Measurements from ENCODE around the gene PET117.
"Not testable (repeated sequence)": the region's sequence is repeated elsewhere in the genome, so short reads cannot be mapped to it uniquely, and the experiment has no call there.

PET117 gene, protein sequence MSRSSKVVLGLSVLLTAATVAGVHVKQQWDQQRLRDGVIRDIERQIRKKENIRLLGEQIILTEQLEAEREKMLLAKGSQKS

DNA sequence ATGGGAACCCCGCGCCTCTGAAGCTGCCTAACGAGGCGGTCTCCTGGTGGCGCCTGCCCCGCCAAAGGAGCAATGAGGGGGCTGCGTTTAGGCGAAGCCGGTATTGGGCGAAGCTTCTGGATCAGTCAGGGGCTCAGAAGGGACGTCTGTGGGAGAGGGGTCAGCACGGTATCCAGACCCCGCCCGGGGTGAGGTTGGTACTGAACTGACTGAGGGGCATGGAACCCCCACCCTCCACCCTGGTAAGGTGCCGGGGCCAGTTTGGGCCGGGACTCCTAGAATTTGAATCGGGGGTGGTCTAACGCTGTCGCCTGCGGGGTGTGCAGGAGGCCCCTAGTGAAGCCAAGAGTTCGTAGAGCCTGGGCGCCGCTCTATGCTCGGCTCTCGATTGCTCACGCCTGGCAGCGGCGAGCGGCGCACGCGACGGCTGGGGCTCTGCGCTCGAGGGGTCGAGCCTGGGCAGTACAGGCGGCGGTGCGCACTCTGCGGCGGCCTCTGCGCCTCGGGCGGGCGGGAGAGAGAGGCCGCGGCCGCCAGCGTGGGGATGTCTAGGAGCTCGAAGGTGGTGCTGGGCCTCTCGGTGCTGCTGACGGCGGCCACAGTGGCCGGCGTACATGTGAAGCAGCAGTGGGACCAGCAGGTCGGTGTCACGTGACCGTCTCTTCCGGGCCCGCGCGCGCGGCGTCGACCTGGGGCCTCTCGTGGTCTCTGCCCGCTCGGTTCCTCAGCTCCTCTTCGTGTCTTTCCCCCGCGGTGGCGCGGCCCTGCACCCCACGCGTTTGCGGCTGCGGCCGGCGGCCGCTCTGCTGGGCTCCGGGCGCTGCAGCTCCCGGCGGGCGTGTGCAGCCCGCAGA lies at the start of gene PET117, which contains the start of gene KAT14:
Gene PET117 (plus strand): TSS at position 452 of the 854 bp plus-strand sequence. CDS start 93 bp downstream, at position 545.
Gene KAT14 (plus strand): TSS at position 452 of the 854 bp plus-strand sequence. CDS start 4,798 bp downstream, outside the sequence.
- in situ Hi-C loops (cut with HindIII; ENCODE audit: low sequenced_read_pairs) = no loop called here

DNA sequence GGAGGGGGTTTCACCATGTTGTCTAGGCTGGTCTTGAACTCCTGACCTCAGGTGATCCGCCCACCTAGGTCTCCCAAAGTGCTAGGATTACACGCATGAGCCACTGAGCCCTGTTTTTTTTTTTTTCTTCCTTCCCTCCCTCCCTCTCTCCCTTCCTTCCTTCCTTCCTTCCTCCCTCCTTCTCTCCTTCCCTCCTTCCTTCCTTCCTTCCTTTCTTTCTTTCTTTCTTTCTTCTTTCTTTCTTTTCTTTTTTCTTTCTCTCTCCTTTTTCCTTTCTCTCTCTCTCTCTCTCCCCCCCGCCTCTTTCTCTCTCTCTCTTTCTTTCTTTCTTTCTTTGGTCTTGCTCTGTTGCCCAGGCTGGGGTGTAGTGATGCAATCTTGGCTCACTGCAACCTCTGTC lies 49.4 kb upstream of the PET117 start:
- in situ Hi-C loops (cut with HindIII; ENCODE audit: low sequenced_read_pairs) = not testable (repeated sequence)

DNA sequence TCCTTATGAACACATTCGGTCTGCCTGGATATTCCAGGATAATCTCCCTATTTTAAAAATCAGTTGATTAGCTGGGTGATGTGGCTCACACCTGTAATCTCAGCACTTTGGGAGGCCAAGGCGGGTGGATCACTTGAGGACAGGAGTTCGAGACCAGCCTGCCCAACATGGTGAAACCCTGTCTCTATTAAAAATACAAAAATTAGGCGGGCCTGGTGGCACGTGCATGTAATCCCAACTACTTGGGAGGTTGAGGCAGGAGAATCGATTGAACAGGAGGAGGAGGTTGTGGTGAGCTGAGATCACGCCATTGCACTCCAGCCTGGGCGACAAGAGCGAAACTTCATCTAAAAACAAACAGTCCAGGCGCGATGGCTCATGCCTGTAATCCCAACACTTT lies 48.8 kb upstream of the PET117 start:
- in situ Hi-C loops (cut with HindIII; ENCODE audit: low sequenced_read_pairs) = not testable (repeated sequence)

DNA sequence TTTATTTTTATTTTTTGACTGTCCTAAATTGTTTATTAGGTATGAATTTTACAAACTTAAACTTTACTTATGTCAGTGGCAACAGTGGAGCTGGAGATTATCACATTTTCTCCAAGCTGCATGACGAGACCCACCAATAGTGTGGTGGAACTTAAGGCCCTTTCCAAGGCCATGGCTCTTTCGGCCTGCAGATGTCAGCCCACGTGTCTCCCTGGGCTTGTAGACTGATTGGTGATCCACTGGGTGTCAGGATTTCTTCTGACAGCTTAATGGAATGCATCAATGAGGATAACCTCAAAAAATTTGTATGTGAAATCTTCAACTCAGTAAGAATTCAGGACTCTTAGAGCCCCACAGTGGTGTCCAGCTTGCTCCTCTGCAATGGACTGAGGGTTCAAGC lies 47.6 kb upstream of the PET117 start:
- in situ Hi-C loops (cut with HindIII; ENCODE audit: low sequenced_read_pairs) = no loop called here

DNA sequence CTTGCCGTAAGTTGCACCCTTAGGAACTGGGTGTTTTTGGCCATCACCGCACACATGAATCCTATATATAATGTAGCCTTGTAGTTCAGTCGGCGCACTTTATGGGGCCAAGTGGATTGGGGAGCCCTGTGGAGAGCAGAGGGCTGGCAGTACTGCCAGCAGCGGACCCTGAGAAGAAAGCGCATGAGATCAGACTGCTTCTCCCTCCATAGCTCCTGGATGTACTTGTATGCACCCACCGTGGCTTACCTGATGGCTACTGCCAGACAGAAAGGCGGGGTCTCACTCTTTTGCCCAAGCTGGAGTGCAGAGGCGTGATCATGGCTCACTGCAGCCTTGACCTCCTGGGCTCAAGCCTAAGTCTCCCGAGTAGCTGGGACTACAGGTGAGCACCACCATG lies 47.2 kb upstream of the PET117 start:
- in situ Hi-C loops (cut with HindIII; ENCODE audit: low sequenced_read_pairs) = no loop called here

DNA sequence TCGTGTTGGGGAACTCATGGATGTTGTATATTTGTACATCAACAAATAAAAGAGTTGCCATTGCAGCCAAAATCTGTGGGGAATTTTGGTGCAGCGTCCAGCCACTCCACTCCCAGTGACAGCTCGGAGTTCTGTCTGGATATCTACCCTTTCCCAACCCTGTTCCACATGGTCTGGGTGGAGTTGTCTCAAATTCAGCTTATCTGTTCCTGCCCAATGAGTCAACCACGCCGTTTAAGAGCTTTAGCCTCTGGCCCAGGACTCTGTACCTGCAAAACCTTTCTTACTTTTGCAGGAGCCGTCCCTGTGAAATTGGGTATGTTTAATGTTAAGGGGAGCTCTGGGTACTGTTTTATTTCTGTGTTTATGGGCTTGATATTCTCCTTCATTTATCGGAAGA lies 46.0 kb upstream of the PET117 start:
- in situ Hi-C loops (cut with HindIII; ENCODE audit: low sequenced_read_pairs) = no loop called here

DNA sequence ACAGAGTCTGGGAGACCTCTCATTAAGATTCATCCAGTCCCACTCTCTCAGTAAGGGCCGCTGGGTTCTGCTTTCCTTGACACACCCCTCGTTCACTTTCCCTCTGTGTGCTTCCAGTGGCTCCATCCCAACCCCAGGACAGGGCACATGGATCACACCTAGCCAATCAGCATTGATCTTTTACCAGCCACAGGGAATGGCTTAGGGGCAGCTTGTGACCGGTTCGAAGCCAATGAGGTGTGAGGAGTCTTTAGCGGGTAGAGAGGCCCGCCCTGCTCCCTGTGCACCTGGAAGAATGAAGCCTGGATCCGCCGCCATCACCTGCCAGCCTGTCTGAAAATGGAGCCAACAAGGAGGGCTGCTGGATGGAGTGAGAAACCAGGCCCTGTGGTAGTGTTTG lies 44.8 kb upstream of the PET117 start:
- in situ Hi-C loops (cut with HindIII; ENCODE audit: low sequenced_read_pairs) = no loop called here

DNA sequence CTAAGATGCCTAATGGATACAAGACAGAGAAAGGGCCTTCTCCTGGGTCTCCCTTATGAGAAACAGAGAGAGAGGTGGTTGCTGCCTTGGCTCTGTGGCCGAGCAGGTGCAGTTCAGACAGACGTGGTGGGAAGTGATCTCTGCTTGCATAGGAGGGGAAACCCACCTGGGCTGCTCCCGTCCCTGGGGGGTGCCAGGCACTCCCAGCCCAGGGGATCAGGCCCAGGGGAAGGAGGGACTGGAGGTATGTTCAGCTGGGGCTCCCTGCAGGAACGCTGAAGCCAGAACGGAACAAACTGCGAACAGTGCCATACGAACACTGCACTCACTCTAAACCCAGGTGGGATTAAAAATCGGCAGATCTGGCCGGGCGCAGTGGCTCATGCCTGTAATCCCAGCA lies 44.3 kb upstream of the PET117 start:
- in situ Hi-C loops (cut with HindIII; ENCODE audit: low sequenced_read_pairs) = no loop called here

DNA sequence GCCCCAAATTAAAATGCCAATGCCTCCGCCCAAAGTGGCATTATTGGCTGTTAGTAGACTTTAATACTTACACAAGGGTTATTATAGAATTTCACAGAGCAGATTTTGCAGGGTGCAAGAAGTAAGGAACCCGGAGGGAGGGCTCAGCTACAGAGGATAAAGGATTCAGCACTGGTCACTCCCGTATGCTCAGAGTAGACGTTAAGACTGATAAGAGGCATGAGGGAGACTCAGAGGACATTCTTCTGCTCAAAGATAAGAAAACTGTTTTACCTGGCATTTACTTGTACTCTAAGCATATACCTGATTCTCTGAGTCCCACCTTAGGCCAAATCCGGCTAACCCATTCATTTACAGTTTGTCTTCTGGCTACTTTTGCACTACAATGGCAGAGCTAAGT lies 43.5 kb upstream of the PET117 start:
- in situ Hi-C loops (cut with HindIII; ENCODE audit: low sequenced_read_pairs) = no loop called here

DNA sequence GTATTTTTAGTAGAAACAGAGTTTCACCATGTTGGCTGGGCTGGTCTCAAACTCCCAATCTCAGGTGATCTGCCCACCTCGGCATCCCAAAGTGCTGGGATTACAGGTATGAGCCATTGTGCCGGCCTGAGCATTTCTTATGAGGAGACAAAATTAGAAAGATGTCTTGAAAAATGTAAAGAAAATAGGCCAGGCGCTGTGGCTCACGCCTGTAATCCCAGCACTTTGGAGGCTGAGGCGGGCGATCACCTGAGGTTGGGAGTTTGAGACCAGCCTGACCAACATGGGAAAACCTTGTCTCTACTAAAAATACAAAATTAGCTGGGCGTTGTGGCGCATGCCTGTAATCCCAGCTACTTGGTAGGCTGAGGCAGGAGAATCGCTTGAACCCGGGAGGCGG lies 37.1 kb upstream of the PET117 start:
- in situ Hi-C loops (cut with HindIII; ENCODE audit: low sequenced_read_pairs) = not testable (repeated sequence)

DNA sequence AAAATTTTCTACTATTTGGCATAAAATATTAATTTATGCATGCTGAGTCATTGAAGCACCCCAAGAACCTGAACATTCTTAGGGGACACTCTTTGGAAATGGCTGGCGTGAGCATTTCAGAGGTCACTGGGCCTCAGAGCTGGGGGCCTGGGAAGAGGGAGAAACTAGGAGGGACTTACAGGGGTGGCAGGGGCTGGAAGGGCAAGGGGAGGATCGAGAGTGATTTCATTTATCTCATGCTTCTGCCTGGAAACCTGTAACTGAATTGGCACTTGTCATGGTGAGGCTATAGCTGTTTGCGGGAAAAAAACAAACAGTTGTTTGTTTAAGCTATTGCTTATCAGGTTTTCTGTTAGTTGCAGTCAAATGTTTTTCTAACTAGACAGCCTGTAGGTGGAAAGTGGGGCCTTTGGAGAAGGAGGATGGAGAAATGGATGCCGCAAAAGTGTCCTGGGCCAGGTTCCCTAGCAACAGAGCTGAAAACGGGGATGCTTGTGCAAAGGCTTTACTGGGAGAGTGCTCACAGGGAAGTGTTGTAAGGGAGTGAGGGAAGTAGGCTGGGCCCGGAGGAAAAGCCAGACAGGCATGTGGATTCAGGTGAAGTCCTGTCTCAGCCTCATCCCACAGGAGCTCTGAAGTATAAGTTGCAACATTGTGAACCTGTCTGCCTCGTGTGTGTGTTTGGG lies 36.4 kb upstream of the PET117 start:
- in situ Hi-C loops (cut with HindIII; ENCODE audit: low sequenced_read_pairs) = no loop called here

DNA sequence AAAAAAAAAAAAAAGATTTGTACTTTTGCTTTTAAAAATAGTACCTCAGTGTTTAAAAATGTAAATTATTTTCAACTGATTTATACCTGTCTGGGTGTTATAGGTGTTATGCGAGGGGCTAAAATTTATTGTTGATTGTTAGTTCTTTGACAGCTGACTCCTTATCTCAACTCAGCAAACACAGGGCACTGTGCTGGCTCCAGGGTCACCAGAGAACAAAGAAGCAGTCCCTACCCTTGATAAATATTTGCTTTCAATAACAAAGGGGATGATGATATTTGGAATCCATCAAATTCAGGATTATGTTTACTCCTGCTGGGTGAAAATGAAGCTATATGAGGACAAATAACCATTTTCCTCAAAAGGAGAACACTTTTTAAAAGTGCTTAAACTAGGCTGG lies 34.2 kb upstream of the PET117 start:
- in situ Hi-C loops (cut with HindIII; ENCODE audit: low sequenced_read_pairs) = no loop called here

DNA sequence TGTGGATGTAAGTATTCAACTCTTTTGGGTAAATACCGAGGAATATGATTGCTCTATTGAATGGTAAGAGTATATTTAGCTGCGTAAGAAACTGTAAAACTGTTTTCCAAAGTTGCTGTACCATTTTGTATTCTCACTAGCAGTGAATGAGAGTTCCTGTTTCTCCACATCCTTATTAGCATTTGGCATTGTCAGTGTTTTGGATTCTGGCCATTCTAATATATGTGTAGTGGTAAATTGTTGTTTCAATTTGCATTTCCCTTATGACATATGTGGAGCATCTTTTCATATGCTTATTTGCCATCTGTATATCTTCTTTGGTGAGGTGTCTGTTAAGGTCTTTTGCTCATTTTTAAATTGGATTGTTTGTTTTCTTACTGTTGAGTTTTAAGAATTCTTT lies 29.3 kb upstream of the PET117 start:
- in situ Hi-C loops (cut with HindIII; ENCODE audit: low sequenced_read_pairs) = no loop called here

DNA sequence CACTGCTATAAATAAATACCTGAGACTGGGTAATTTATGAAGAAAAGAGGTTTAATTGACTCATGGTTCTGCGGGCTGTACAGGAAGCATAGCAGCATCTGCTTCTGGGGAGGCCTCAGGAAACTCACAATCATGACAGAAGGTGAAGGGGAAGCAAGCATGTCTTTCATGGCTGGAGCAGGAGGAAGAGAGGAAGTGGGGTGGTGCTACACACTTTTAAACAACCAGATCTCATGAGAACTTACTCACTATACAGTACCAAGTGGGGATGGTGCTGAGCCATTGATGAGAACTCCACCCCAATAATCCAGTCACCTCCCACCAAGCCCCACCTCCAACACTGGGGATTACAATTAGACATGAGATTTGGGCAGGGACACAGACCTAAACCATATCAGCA lies 9.1 kb upstream of the PET117 start:
- in situ Hi-C loops (cut with HindIII; ENCODE audit: low sequenced_read_pairs) = not testable (repeated sequence)

DNA sequence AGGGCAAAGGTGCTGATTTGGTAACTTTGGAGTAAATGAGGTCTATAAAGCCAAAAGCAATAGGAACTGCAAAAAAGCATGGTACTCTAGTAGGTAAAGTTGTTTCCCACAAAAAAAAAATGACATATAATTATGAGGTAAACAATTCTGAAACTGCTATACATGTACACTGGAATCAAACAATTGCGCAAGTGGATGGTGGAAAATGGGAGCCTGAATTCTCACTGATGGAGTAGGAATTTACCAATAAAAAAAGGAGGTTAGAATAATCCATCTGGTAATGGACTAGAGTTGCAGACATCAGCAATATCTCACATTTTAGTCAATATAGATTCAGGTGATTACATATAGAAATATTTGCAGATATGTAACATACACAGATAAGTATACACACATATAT lies 5.0 kb upstream of the PET117 start:
- in situ Hi-C loops (cut with HindIII; ENCODE audit: low sequenced_read_pairs) = no loop called here

DNA sequence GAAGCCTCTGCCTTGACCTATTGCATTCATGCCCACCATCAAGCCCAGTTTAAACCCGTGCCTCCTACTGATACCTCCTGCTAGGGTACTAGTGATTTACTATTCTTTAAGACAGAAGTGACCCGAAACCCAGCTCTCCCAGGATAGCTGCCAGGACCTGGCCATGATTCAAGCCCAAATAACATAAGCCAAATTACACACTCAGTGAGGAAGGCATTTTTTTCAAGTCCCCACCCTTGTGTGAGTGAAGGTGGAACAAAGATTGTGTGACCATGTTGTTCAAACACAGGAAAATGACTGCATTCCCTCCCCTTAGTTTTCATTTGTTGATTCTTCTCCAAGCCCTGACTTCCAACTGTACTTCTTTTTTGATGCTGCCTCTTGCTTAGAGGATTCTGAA lies 3.7 kb upstream of the PET117 start:
- in situ Hi-C loops (cut with HindIII; ENCODE audit: low sequenced_read_pairs) = no loop called here

DNA sequence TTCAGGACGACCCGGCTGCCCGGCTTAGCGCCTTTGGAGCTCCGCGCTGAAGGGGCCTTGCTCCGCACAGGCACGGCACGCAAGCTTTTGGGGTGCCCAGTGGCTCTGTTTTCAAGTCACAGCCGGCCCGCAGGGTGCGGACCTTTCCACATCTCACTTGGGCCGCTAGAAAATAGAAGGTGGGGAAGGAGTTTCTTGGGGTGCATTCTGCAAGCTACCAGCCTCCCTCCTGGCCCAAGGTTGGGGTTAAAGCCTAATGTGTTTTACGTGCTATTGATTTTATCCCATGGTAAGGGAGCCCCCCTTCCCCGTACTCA lies 561 bp downstream of the PET117 start:
- in situ Hi-C loops (cut with HindIII; ENCODE audit: low sequenced_read_pairs) = no loop called here

DNA sequence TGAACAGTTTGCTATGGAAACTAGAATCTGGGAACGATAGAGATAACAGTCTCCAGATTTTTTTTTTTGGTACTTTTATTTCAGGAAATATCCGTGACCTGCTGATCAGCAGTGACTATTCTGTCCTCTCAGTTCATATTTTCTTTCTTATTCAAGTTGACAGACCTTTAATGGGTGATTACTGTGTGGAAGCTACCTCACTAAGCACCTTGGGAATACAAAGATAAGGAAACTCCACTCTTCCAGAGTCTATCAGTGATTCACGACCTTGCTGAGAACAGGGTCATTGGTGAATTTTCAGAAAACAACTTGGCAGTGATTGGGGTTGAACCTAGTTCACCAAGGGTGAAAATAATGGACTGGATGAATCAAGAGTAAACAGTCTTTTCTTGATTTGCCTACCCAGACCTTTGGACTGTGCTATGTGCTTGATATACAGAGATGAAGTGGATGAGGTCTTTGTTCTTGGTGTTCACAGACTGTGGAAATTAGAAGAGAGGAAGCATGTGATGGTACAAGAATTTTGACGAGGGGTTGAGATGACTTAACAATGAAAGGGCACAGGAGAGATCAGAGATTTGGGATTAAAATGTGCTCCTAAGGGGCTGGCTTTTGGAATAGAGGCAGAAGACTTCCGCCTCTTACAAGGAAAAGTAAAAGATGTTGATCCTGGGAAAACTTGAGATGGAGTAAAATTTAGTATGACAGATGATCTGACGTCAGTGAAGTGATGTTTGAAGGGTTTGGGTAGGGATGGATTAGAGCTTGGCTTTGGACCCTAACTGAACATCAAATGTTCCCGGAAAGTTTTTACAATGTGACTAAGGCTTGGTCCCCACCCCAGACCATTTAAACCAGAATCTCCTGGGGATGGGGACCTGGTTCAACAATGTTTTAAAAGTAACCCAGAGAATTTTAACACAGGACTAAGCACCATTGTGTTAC lies 1.2 kb downstream of the PET117 start:
- in situ Hi-C loops (cut with HindIII; ENCODE audit: low sequenced_read_pairs) = no loop called here

DNA sequence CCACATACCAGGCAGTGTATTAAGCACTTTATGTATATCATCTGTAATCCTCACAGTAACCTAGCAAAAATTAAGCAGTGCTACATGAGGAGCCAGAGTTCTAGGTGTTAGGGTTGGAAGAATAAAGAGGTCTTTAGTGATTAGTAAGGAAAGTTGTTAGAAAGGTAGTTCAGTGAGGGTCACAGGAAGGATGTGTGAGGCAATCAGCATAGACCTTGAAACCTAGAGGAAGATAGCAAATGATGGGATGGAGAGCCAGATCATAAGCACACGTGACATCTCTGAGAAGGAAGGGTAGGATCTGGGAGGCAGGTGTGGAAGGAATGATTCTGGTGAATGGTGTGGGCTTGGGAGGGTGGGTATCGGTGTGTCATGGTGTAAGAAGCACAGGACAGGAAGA lies 2.2 kb downstream of the PET117 start:
- in situ Hi-C loops (cut with HindIII; ENCODE audit: low sequenced_read_pairs) = no loop called here

DNA sequence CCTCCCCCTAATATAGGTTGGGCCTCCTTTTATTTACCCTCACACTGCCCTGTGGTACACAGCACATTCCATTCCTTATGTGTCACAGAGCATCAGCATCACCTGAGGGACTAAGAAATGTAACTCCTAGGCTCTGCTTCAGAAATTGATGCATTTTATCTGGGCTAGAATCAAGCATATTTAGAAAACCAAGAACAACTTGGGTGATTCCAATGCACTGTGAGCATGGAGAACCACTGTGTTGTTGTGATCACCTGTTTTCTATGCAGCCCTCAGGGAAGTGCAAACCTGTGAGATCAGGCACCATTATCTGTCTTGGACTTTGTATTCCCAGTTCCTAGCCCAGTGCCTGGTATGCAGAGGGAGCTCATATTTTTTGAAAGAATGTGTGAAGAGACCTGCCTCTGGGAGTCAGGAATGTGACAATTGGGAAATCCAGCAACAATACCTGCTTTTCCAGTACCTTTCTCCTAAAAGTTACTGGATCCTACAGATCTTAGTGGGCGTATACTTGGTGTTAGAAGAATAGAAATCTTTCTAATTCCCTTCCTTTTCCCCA lies 7.0 kb downstream of the PET117 start:
- in situ Hi-C loops (cut with HindIII; ENCODE audit: low sequenced_read_pairs) = no loop called here

DNA sequence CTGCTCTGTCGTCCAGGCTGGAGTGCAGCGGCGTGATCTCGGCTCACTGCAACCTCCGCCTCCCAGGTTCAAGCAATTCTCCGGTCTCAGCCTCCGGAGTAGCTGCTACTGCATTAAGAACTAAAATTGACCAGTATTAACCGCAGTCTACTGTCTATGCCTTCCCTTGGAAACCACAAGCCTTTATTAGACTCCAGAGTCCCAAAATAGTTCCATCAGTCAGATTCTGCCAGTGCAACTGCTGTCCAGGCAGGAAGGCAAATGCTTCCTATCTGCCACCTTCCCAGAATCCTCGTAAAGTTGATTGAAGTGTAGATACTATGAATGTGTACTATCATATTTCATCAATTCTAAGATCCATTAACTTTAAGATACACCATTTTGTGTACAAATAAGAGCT lies 16.7 kb downstream of the PET117 start:
- in situ Hi-C loops (cut with HindIII; ENCODE audit: low sequenced_read_pairs) = no loop called here

Data from DLD1 (cell line).